ENCODE results near the gene TCN2. TPM values are rescaled to one million over a fixed set of nuclear protein-coding genes. Genes with fewer than 3 reads are reported as not detected.
A peak's percentile ranks its signal among the peaks of the same experiment; 100 is the strongest.

TCN2 gene
- total and polyA plus RNA-seq, 10 of the 15 experiments (the other 5 are each of a cell fraction or from before 2014, with no cell fraction given): 5.4 to 21.8 (median 11.0) TPM

DNA sequence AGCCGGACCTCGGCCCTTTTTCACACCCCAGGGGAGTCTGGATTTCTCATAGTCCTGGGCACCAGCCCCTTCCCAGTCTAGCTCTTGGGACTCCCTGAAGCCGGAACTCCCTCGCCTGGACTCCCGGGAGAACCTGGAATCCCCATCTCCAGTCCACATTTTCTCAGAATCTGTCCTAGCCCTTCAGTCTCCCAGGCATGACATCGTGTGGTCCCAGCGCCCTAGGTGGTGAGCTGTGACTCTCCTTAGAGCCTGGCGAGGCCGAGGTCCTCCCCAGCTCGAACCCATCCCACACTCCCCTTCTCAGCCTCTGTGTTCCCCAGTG, 61.4 kb downstream of the TCN2 start:
- in situ Hi-C loops (cut with MboI): no loop called here
- no peak for DNase-seq (ENCODE audit: low read depth, low spot score)
- H3K4me3 ChIP-seq: peak overlapping the region; percentile 77
- H3K79me2 ChIP-seq (ENCODE audit: control insufficient read depth, insufficient read depth, low read length): no peaks in the 10 kb centered on the region
- no peak for TF ChIP-seq NFYB (IDR thresholded peaks at IDR 0.05; ENCODE audit: insufficient read depth, low read depth, low read length)
- TF ChIP-seq, protein P1, sequence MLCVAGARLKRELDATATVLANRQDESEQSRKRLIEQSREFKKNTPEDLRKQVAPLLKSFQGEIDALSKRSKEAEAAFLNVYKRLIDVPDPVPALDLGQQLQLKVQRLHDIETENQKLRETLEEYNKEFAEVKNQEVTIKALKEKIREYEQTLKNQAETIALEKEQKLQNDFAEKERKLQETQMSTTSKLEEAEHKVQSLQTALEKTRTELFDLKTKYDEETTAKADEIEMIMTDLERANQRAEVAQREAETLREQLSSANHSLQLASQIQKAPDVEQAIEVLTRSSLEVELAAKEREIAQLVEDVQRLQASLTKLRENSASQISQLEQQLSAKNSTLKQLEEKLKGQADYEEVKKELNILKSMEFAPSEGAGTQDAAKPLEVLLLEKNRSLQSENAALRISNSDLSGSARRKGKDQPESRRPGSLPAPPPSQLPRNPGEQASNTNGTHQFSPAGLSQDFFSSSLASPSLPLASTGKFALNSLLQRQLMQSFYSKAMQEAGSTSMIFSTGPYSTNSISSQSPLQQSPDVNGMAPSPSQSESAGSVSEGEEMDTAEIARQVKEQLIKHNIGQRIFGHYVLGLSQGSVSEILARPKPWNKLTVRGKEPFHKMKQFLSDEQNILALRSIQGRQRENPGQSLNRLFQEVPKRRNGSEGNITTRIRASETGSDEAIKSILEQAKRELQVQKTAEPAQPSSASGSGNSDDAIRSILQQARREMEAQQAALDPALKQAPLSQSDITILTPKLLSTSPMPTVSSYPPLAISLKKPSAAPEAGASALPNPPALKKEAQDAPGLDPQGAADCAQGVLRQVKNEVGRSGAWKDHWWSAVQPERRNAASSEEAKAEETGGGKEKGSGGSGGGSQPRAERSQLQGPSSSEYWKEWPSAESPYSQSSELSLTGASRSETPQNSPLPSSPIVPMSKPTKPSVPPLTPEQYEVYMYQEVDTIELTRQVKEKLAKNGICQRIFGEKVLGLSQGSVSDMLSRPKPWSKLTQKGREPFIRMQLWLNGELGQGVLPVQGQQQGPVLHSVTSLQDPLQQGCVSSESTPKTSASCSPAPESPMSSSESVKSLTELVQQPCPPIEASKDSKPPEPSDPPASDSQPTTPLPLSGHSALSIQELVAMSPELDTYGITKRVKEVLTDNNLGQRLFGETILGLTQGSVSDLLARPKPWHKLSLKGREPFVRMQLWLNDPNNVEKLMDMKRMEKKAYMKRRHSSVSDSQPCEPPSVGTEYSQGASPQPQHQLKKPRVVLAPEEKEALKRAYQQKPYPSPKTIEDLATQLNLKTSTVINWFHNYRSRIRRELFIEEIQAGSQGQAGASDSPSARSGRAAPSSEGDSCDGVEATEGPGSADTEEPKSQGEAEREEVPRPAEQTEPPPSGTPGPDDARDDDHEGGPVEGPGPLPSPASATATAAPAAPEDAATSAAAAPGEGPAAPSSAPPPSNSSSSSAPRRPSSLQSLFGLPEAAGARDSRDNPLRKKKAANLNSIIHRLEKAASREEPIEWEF (IDR thresholded peaks at IDR 0.05; ENCODE audit: insufficient replicate concordance, low read depth, low read length): no peak
- H3K36me3 ChIP-seq (ENCODE audit: control insufficient read depth in 2 of 2, insufficient read depth in 2 of 2, low read length in 1 of 2): peaks cover 0 to 5% of the 10 kb centered on the region in 2 experiments; a peak in 1 of 4 replicates
- ChIA-PET RAD21 (ENCODE audit: unreplicated experiment) (interaction anchor here (1.0 kb wide), 1 partner anchor 32 kb away, joined by 5 read pairs; the partner anchor contains the start of gene SLC35E4), SMC1A (ENCODE audit: uncharacterized antibody, unreplicated experiment) (interaction anchor here (0.9 to 2.6 kb wide), 2 partner anchors 23 to 34 kb away, joined by 3 to 14 read pairs; partner anchors contain the start of gene SLC35E4), POLR2A (no interaction called here), CTCF (interaction anchor here (0.7 to 2.7 kb wide), 5 partner anchors 10 to 87 kb away, joined by 3 to 12 read pairs (median 3); partner anchors contain the start of gene SLC35E4)
- H3K9ac ChIP-seq (ENCODE audit: control insufficient read depth, insufficient read depth, low read length): peak overlapping the region; percentile 60; the same call in 1 of the 2 replicates
- ATAC-seq: no peak
- H3K27me3 ChIP-seq (replicated peaks in 1 of 2; ENCODE audit: control insufficient read depth in 2 of 2, insufficient read depth in 2 of 2, low read length in 1 of 2): no peaks in the 10 kb centered on the region
- H3K9me3 ChIP-seq (replicated peaks; ENCODE audit: control insufficient read depth, insufficient read depth, low read length): no peaks in the 10 kb centered on the region
- no peak for FAIRE-seq
- no TSS peak for BruUV-seq (replicated peaks)
- peak overlapping the region; percentile 100 for H3K4me2 ChIP-seq (ENCODE audit: control insufficient read depth, insufficient read depth)
- H4K20me1 ChIP-seq (ENCODE audit: control insufficient read depth, insufficient read depth): no peaks in the 10 kb centered on the region
- 54% methylated on average over 10 of the region's 10 CpGs for WGBS (ENCODE audit: insufficient coverage, insufficient replicate concordance, low lambda C conversion rate, missing lambda C conversion rate)
- no peaks in the 10 kb centered on the region for H3K4me1 ChIP-seq (ENCODE audit: control insufficient read depth, insufficient read depth, low read length)
- H3K27ac ChIP-seq (ENCODE audit: control insufficient read depth, insufficient read depth): no peak overlapping the region
- H2AFZ ChIP-seq (ENCODE audit: control insufficient read depth, low read depth, low read length): peak overlapping the region; percentile 94
- intact Hi-C loops (cut with micrococcal nuclease; ENCODE audit: unreplicated experiment): no loop called here

Data from GM12878 (cell line).